Caki2 (cell line): ENCODE measurements around the gene POP7. TPM values are rescaled to one million over a fixed set of nuclear protein-coding genes. Genes with fewer than 3 reads are reported as not detected.
"Not testable (repeated sequence)": the region's sequence is repeated elsewhere in the genome, so short reads cannot be mapped to it uniquely, and the experiment has no call there.

Source experiments
- DNase-seq: peaks from one replicate; pipeline ENCODE4 v3.0.0-alpha.2; 2015; ENCODE audit warnings: low read depth
- in situ Hi-C: cut with HindIII; loops from 2 replicates; pipeline ENCODE4 v1.10.0; 2016; ENCODE audit warnings: low sequenced_read_pairs, low pct_unique_long_range_greater_than_20kb, mixed read lengths
- total RNA-seq: library from RNA; depleted of rRNA; stranded (reverse); fragments of >200 nt; shearing (Covaris generic); gene quantifications from 2 replicates; pipeline ENCODE4 v1.2.3, GENCODE V29; 2014; ENCODE audit warnings: low replicate concordance; rRNA removed

Gene POP7
- total RNA-seq = 109 and 126 TPM in 2 replicates

- in situ Hi-C loops = no loop called here
- DNase-seq = peak; percentile 95
These were observed at the start of gene POP7 for GRCh38 chr7:100705753-100706671. Gene POP7 (plus strand): TSS chr7:100706121. CDS start chr7:100706831, 710 bp downstream.

GRCh38 chr7:100662194-100662776 lies 43.6 kb upstream of the POP7 start:
- DNase-seq, in situ Hi-C loops: not testable (repeated sequence)

DNA sequence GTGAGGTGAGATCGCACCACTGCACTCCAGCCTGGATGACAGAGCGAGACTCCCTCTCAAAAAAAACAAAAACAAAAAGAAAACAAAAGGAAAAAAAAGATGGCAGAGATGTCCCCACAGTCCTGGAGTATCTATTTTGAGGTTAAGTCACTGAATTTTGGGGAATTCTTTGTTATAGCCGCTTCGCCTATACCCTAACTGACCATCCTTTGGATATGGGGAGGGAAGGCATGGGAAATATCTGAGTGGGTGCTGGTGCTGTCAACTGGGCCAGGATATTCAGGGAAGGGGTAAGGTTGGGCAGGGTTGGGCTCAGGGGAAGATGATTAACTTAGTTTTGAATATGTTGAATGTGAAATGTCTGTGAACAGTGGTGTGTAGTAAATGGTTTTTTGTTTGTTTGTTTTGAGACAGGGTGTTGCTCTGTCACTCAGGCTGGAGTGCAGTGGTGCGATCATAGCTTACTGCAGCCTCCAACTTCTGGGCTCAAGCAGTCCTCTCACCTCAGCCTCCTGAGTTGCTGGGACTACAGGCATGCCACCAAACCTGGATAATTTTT lies 40.7 kb upstream of the POP7 start:
- DNase-seq = no peak
- in situ Hi-C loops = no loop called here

- no peak for DNase-seq
- in situ Hi-C loops = no loop called here
These were observed 38.4 kb upstream of the POP7 start for GRCh38 chr7:100667331-100668068.

GRCh38 chr7:100668069-100668449 lies 37.9 kb upstream of the POP7 start:
- no peak for DNase-seq
- in situ Hi-C loops = no loop called here

- in situ Hi-C loops, DNase-seq: not testable (repeated sequence)
These were observed 36.8 kb upstream of the POP7 start for GRCh38 chr7:100669106-100669505.

DNA sequence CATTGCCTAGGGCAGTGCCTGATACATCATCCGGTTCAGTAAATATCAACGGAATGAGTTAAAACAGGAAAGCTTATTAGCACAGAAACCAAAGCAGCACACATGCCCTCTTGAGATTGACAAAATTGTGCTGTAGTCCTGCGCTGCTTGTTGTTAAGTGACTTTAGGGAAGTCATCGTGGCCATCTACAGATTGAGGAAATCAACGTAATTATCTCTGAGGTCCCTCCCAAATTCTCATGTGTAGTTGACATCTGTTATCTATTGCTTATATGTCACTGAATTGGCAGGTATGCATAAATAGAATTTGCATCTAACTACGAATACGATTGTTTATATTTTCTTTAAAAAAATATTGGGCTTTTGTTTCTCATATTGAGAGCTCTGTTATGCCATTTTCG lies 35.8 kb upstream of the POP7 start:
- no peak for DNase-seq
- in situ Hi-C loops = no loop called here

GRCh38 chr7:100671353-100672327 lies 34.3 kb upstream of the POP7 start:
- in situ Hi-C loops = no loop called here

DNA sequence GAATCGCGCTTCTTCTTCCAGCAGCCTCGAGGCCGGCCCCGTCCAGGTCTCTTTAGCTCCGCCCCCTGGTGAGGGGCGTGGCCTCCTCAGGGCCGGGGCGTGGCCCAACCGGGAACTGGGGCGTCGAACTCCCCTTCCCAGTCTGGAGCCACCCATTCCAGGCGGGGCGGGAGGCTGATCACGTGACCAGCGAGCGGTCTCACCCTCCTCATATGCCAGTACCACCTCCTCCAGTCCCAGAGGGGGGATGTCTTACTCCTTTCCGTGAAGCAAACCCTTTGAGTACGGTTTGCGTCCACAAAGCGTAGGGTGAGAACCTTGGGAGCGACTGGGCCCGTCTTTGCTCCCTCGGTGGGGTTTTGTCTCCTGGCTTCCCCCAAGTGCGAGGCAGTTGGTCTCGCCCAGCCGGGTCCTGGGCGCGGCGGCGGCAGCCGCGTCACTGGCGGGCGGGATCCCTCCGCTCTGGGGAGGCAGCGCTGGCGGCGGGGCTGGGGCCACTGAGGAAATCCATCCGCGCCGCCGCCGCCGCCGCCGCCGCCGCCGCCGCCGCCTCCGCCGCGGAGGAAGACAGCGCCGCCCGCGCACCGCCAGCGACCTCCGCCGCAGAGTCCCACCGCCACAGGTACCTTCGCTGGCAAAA lies 32.5 kb upstream of the POP7 start, which contains the start of gene GNB2:
Gene GNB2, plus strand, starts transcription at position 439 of the 640 bp plus-strand sequence. CDS start 2,526 bp downstream, outside the sequence.
- DNase-seq = peak; percentile 99
- in situ Hi-C loops = no loop called here

More at GRCh38 chr7:100671353-100672327, 34.3 kb upstream of the POP7 start:
- no peak for DNase-seq

DNA sequence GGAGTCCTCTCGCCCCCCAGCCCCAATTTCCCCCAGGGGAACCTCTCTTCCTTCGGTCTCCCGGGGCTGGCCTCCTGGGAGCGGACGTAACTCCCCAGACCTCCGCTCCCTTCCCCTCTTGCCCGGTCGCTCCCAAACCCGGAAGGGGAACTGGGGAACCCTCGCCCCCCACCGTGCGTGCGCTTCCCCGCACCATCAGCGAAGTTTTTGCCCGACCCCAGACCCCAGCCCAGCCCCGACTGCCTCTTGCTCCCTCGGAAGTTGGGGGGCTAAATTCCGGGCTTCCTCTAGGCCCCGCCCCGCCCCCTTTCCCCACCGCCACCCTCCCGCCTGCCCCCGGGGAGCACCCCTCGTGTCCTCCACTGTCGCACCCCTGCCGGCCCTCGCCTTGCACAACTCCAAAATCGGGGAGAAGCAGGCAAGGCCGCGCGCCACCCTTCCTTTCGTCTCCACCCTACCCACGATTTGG lies 31.9 kb upstream of the POP7 start:
- DNase-seq = no peak
- in situ Hi-C loops = no loop called here

- in situ Hi-C loops = no loop called here
- DNase-seq = no peak
These were observed 31.4 kb upstream of the POP7 start for GRCh38 chr7:100674411-100675104.

GRCh38 chr7:100675105-100675451 lies 30.8 kb upstream of the POP7 start:
- no peak for DNase-seq
- in situ Hi-C loops = no loop called here

GRCh38 chr7:100675581-100676350 lies 30.2 kb upstream of the POP7 start:
- in situ Hi-C loops = no loop called here

GRCh38 chr7:100676501-100677306 lies 29.2 kb upstream of the POP7 start:
- in situ Hi-C loops = no loop called here
- DNase-seq = no peak

More at GRCh38 chr7:100675581-100676350, 30.2 kb upstream of the POP7 start:
- DNase-seq = no peak
